ENCODE data around the gene NHEJ1. TPM values are rescaled to one million over a fixed set of nuclear protein-coding genes. Genes with fewer than 3 reads are reported as not detected.

The NHEJ1 gene
- total and polyA plus RNA-seq, 9 of the 15 experiments (the other 6 are each of a cell fraction or from before 2014, with no cell fraction given) = 9.0 to 23.7 (median 13.9) TPM

DNA sequence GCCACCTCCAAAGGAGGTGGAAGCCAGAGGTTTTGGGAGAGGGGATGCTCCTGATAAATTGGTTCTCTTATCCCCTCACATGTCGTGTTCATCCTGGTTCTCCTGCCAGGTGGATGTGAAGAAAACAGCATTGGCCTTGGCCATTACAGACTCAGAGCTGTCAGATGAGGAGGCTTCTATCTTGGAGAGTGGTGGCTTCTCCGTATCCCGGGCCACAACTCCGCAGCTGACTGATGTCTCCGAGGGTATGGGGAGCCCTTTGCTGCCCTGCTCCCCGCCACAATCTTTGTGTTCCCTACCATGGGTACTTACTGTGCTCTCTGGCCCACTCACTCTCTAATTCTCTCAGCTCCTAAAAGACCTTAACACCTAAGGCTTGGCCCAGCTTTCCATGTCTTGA is 20.9 kb upstream of the NHEJ1 start (continued):
- no peak for TF ChIP-seq ZNF445 (CRISPR knock-in tag; IDR thresholded peaks at IDR 0.05; ENCODE audit: low read depth)
- no peak for TF ChIP-seq ZNF175 (CRISPR knock-in tag; IDR thresholded peaks at IDR 0.05; ENCODE audit: low read depth)
- TF ChIP-seq TBP (optimal IDR thresholded peaks at IDR 0.05; ENCODE audit: low read depth, low read length) = no peak
- TF ChIP-seq SOX6 (IDR thresholded peaks at IDR 0.05) = no peak
- TF ChIP-seq ZBTB8A (IDR thresholded peaks at IDR 0.05; ENCODE audit: partially characterized antibody) = no peak

DNA sequence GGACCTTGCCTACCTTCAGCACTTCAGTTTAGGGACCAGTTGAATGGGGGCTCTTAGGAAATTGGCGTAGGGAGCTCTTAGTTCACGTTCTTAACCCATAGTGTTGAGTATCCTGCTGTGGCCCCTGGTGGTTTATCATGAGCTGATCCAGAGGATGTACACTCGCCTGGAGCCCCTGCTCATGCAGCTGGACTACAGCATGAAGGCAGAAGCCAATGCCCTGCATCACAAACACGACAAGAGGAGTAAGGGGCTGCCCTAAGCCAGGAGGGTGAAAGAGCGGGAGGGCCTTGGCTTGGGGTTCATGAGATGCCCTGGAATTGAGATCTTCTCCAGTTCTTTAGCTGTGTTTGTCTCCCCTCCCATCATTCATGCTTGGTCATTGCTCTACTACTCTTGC is 20.3 kb upstream of the NHEJ1 start:
- Histone ChIP-seq H3K9me3 (replicated peaks; ENCODE audit: control insufficient read depth, insufficient read depth, low read depth, low read length) (no peaks in the 10 kb centered on the region), H3K4me3 (no peak overlapping the region), H3K36me3 (ENCODE audit: control insufficient read depth, insufficient read depth, low read length) (peaks cover 62% of the 10 kb centered on the region; the same call in 2 of the 3 replicates), H3K79me2 (ENCODE audit: control insufficient read depth, insufficient read depth, low read length) (peaks cover 36% of the 10 kb centered on the region), H3K4me1 (replicated peaks in 1 of 2; ENCODE audit: control insufficient read depth in 2 of 2, insufficient read depth in 2 of 2, low read length in 2 of 2) (peaks cover 8 to 22% of the 10 kb centered on the region in 2 experiments; a peak in 4 of 5 replicates), H3K27ac (ENCODE audit: extremely low read depth, low read depth, low read length) (no peak overlapping the region), H3K9ac (ENCODE audit: insufficient read depth in 1 of 2, low read depth in 2 of 2, low read length in 2 of 2) (no peak overlapping the region), H3K4me2 (ENCODE audit: insufficient read depth, low read length) (no peak overlapping the region), H3K27me3 (ENCODE audit: control insufficient read depth in 2 of 2, insufficient read depth in 2 of 2, low read length in 2 of 2) (no peaks in the 10 kb centered on the region), H2AFZ (ENCODE audit: low read depth, low read length) (no peak overlapping the region), H4K20me1 (replicated peaks; ENCODE audit: control insufficient read depth, insufficient read depth, low read length) (no peaks in the 10 kb centered on the region), H3K9me1 (ENCODE audit: control insufficient read depth, insufficient read depth, low read length) (no peaks in the 10 kb centered on the region)
- intact Hi-C loops (cut with micrococcal nuclease) = no loop called here
- 89% methylated on average over 3 of the region's 5 CpGs for WGBS (ENCODE audit: insufficient coverage, low coverage, missing lambda C conversion rate)
- DNase-seq (ENCODE audit: extremely low read depth in 1 of 4, low spot score in 3 of 4) = no peak
- POLR2A ChIA-PET = interaction anchor here (0.5 to 1.2 kb wide), 4 partner anchors 22 to 187 kb away, joined by 3 to 4 read pairs (median 3); partner anchors contain the start of gene ZFAND2B
- CTCF ChIA-PET (ENCODE audit: low intra/inter-chr PET ratio) = no interaction called here
- FAIRE-seq = no peak
- ATAC-seq = no peak
- BruUV-seq (replicated peaks) = no TSS peak
- in situ Hi-C loops (cut with MboI) = no loop called here
- no peak for TF ChIP-seq ZNF76 (CRISPR knock-in tag; IDR thresholded peaks at IDR 0.05; ENCODE audit: borderline replicate concordance)
- TF ChIP-seq, protein P1, sequence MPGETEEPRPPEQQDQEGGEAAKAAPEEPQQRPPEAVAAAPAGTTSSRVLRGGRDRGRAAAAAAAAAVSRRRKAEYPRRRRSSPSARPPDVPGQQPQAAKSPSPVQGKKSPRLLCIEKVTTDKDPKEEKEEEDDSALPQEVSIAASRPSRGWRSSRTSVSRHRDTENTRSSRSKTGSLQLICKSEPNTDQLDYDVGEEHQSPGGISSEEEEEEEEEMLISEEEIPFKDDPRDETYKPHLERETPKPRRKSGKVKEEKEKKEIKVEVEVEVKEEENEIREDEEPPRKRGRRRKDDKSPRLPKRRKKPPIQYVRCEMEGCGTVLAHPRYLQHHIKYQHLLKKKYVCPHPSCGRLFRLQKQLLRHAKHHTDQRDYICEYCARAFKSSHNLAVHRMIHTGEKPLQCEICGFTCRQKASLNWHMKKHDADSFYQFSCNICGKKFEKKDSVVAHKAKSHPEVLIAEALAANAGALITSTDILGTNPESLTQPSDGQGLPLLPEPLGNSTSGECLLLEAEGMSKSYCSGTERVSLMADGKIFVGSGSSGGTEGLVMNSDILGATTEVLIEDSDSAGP (CRISPR knock-in tag; IDR thresholded peaks at IDR 0.05) = no peak
- TF ChIP-seq ZNF695 (CRISPR knock-in tag; IDR thresholded peaks at IDR 0.05) = no peak
- TF ChIP-seq ZNF175 (CRISPR knock-in tag; IDR thresholded peaks at IDR 0.05; ENCODE audit: low read depth) = no peak
- TF ChIP-seq, protein P2, sequence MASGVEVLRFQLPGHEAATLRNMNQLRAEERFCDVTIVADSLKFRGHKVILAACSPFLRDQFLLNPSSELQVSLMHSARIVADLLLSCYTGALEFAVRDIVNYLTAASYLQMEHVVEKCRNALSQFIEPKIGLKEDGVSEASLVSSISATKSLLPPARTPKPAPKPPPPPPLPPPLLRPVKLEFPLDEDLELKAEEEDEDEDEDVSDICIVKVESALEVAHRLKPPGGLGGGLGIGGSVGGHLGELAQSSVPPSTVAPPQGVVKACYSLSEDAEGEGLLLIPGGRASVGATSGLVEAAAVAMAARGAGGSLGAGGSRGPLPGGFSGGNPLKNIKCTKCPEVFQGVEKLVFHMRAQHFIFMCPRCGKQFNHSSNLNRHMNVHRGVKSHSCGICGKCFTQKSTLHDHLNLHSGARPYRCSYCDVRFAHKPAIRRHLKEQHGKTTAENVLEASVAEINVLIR (CRISPR knock-in tag; IDR thresholded peaks at IDR 0.05) = no peak
- TF ChIP-seq KAT8 (IDR thresholded peaks at IDR 0.05; ENCODE audit: low read depth) = no peak
- TF ChIP-seq, protein P3, sequence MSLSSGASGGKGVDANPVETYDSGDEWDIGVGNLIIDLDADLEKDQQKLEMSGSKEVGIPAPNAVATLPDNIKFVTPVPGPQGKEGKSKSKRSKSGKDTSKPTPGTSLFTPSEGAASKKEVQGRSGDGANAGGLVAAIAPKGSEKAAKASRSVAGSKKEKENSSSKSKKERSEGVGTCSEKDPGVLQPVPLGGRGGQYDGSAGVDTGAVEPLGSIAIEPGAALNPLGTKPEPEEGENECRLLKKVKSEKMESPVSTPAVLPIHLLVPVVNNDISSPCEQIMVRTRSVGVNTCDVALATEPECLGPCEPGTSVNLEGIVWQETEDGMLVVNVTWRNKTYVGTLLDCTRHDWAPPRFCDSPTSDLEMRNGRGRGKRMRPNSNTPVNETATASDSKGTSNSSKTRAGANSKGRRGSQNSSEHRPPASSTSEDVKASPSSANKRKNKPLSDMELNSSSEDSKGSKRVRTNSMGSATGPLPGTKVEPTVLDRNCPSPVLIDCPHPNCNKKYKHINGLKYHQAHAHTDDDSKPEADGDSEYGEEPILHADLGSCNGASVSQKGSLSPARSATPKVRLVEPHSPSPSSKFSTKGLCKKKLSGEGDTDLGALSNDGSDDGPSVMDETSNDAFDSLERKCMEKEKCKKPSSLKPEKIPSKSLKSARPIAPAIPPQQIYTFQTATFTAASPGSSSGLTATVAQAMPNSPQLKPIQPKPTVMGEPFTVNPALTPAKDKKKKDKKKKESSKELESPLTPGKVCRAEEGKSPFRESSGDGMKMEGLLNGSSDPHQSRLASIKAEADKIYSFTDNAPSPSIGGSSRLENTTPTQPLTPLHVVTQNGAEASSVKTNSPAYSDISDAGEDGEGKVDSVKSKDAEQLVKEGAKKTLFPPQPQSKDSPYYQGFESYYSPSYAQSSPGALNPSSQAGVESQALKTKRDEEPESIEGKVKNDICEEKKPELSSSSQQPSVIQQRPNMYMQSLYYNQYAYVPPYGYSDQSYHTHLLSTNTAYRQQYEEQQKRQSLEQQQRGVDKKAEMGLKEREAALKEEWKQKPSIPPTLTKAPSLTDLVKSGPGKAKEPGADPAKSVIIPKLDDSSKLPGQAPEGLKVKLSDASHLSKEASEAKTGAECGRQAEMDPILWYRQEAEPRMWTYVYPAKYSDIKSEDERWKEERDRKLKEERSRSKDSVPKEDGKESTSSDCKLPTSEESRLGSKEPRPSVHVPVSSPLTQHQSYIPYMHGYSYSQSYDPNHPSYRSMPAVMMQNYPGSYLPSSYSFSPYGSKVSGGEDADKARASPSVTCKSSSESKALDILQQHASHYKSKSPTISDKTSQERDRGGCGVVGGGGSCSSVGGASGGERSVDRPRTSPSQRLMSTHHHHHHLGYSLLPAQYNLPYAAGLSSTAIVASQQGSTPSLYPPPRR (CRISPR knock-in tag; IDR thresholded peaks at IDR 0.05; ENCODE audit: borderline replicate concordance) = no peak
- no peak for TF ChIP-seq KDM1A (IDR thresholded peaks at IDR 0.05)
- no peak for TF ChIP-seq EGR1 (conservative IDR thresholded peaks at IDR 0.05)

Data from K562 (cell line).